B cell (primary cell): ENCODE data around the gene ANKFN1. TPM values are rescaled to one million over a fixed set of nuclear protein-coding genes. Genes with fewer than 3 reads are reported as not detected.

Experiments used
- ATAC-seq: fragments of 200-7000 bp; cut with Tn5 transposase; one replicate; pipeline ENCODE4 v1.10.0; 2021; ENCODE audit warnings: low read depth, mild to moderate bottlenecking, moderate number of reproducible peaks, moderate library complexity
- CTCF ChIA-PET: fragments of 350-600 bp; sonication (Branson Sonifier 250); formaldehyde crosslinking; loops from one replicate; lab custom pipeline; 2021; ENCODE audit warnings: antibody characterized with exemption, inconsistent platforms; lab: Charles Lee
- POLR2A ChIA-PET: fragments of 350-600 bp; sonication (Branson Sonifier 250); formaldehyde crosslinking; loops from one replicate; lab custom pipeline; 2021; ENCODE audit warnings: antibody characterized with exemption; lab: Charles Lee
- DNase-seq: peaks from one replicate; pipeline ENCODE4 v3.0.0; 2013
- H2AFZ ChIP-seq: 2 replicates; pipeline ENCODE4 v1.6.1; 2012; ENCODE audit warnings: mild to moderate bottlenecking, low read depth, low read length; ENCODE audit not compliant: insufficient read depth, poor library complexity, severe bottlenecking
- H3K27ac ChIP-seq, 2 donors: 1 replicate in 1 of 2; 2 replicates in 1 of 2; pipeline ENCODE4 v1.5.1; 2012 to 2013; ENCODE audit warnings: low read length in 2 of 2, mild to moderate bottlenecking in 2 of 2, moderate library complexity in 1 of 2
- H3K27me3 ChIP-seq, 4 experiments: fragments of 200-600 bp in 1 of 4; sonication (generic) in 1 of 4; replicated peaks in 1 of 4; 1 replicate in 2 of 4; 2 replicates in 2 of 4; pipeline versions ENCODE4 v1.6.1 to v1.7.0; 2013 to 2016; ENCODE audit warnings: low read length in 3 of 4, mild to moderate bottlenecking in 2 of 4, mixed read lengths in 1 of 4, moderate library complexity in 1 of 4; ENCODE audit not compliant: insufficient read depth in 4 of 4, control insufficient read depth in 3 of 4; ENCODE audit errors: control extremely low read depth in 1 of 4
- H3K36me3 ChIP-seq, 2 experiments: replicated peaks in 1 of 2; 1 replicate in 1 of 2; 2 replicates in 1 of 2; pipeline versions ENCODE4 v1.6.1 to v1.7.1; 2013; ENCODE audit warnings: low read length in 1 of 2; ENCODE audit not compliant: insufficient read depth in 2 of 2, control insufficient read depth in 1 of 2; ENCODE audit errors: control extremely low read depth in 1 of 2, extremely low read depth in 1 of 2
- H3K4me1 ChIP-seq, 2 donors: fragments of 200-600 bp in 1 of 2; sonication (generic) in 1 of 2; 1 replicate in 1 of 2; 2 replicates in 1 of 2; pipeline versions ENCODE4 v1.5.1 to v1.6.1; 2013 to 2017; ENCODE audit warnings: low read length in 2 of 2; ENCODE audit not compliant: control insufficient read depth in 2 of 2, insufficient read depth in 2 of 2
- H3K4me2 ChIP-seq: replicated peaks from 2 replicates; pipeline ENCODE3; 2012; ENCODE audit warnings: mild to moderate bottlenecking, low read depth, low read length; ENCODE audit not compliant: poor library complexity, severe bottlenecking
- H3K4me3 ChIP-seq, 5 experiments: fragments of 200-600 bp in 1 of 5; sonication (generic) in 1 of 5; 1 replicate in 3 of 5; 2 replicates in 2 of 5; pipeline versions ENCODE4 v1.5.1 to v1.7.0; 2011 to 2016; ENCODE audit warnings: low read length in 4 of 5, mild to moderate bottlenecking in 4 of 5, low read depth in 2 of 5, control low read depth in 1 of 5, moderate library complexity in 1 of 5; ENCODE audit not compliant: insufficient read depth in 1 of 5; ENCODE audit errors: control extremely low read depth in 1 of 5, extremely low read depth in 1 of 5
- H3K79me2 ChIP-seq: fragments of 200-600 bp; sonication (generic); one replicate; pipeline ENCODE4 v1.6.0; 2016; ENCODE audit warnings: low read length; ENCODE audit not compliant: control insufficient read depth, insufficient read depth
- H3K9ac ChIP-seq: fragments of 200-600 bp; sonication (generic); 2 replicates; pipeline ENCODE4 v1.6.1; 2017; ENCODE audit warnings: mild to moderate bottlenecking, low read length, moderate library complexity
- H3K9me3 ChIP-seq, 3 donors: one replicate each; pipeline versions ENCODE4 v1.6.1 to v1.7.1; 2013; ENCODE audit warnings: low read length in 2 of 3; ENCODE audit not compliant: control insufficient read depth in 2 of 3, insufficient read depth in 1 of 3; ENCODE audit errors: control extremely low read depth in 1 of 3
- H4K20me1 ChIP-seq: 2 replicates; pipeline ENCODE4 v1.6.0; 2012; ENCODE audit warnings: mild to moderate bottlenecking, low read length; ENCODE audit not compliant: insufficient read depth, control insufficient read depth, poor library complexity, severe bottlenecking
- H3K27ac Mint-ChIP-seq: one replicate; pipeline ENCODE4 v1.8.0; 2021; ENCODE audit warnings: mixed read lengths
- H3K27me3 Mint-ChIP-seq: one replicate; pipeline ENCODE4 v1.8.0; 2021; ENCODE audit warnings: mixed read lengths
- H3K4me1 Mint-ChIP-seq: one replicate; pipeline ENCODE4 v1.8.0; 2021; ENCODE audit warnings: mixed read lengths
- H3K4me3 Mint-ChIP-seq: one replicate; pipeline ENCODE4 v1.8.0; 2021; ENCODE audit warnings: mixed read lengths
- H3K9me3 Mint-ChIP-seq: one replicate; pipeline ENCODE4 v1.8.0; 2022; ENCODE audit warnings: mixed read lengths; ENCODE audit not compliant: insufficient read depth
- CTCF ChIP-seq: fragments of 200-600 bp; IDR thresholded peaks from one replicate; pipeline ENCODE4 v1.8.0; 2022; ENCODE audit warnings: antibody characterized with exemption, mild to moderate bottlenecking
- EZH2 ChIP-seq: IDR thresholded peaks from 2 replicates; pipeline ENCODE4 v1.6.1; 2012; ENCODE audit warnings: borderline replicate concordance, low read depth, mild to moderate bottlenecking, moderate library complexity, low read length; ENCODE audit not compliant: insufficient read depth, poor library complexity, severe bottlenecking
- WGBS: methylation state at CpG from one replicate; pipeline ENCODE4 v1.1.5; 2013; ENCODE audit warnings: missing lambda C conversion rate; ENCODE audit not compliant: insufficient coverage; 5-methylcytosine and 5-hydroxymethylcytosine counted together
- intact Hi-C: fragments of 100-400 bp; cut with micrococcal nuclease; formaldehyde crosslinking; loops from one replicate; pipeline ENCODE4 v1.10.0; 2022
- polyA plus RNA-seq: library from polyadenylated mRNA; depleted of rRNA; stranded (reverse); fragments of >200 nt; gene quantifications from 2 replicates; pipeline ENCODE4 v1.2.3, GENCODE V29; 2012
- total RNA-seq, 2 donors: library from RNA; stranded (reverse); fragments of 120-200 nt in 1 of 2; gene quantifications; 1 replicate in 1 of 2; 2 replicates in 1 of 2; pipeline versions ENCODE4 v1.2.3 to v1.2.4, GENCODE V29; 2013 to 2022

ANKFN1 gene
- total and polyA plus RNA-seq, 2 donors (not counting 1 experiment from before 2014, with no cell fraction given) = not detected

GRCh38 chr17:56432443-56432842 is 279.2 kb downstream of the ANKFN1 start:
- H3K4me1 ChIP-seq = no peaks in the 10 kb centered on the region
- DNase-seq (no peak), ATAC-seq (no peak)
- H4K20me1 ChIP-seq = no peaks in the 10 kb centered on the region
- no peak overlapping the region for H3K27ac Mint-ChIP-seq
- CTCF ChIA-PET = no interaction called here
- H3K27me3 Mint-ChIP-seq = peaks cover 19% of the 10 kb centered on the region
- no peaks in the 10 kb centered on the region for H3K79me2 ChIP-seq
- no peaks in the 10 kb centered on the region for H3K9me3 Mint-ChIP-seq
- no peak overlapping the region for H3K4me2 ChIP-seq
- no peak overlapping the region for H3K9ac ChIP-seq
- no peaks in the 10 kb centered on the region for H3K4me1 Mint-ChIP-seq
- no peaks in the 10 kb centered on the region for H3K9me3 ChIP-seq
- POLR2A ChIA-PET = interaction anchor here (0.5 kb wide), 1 partner anchor 8 kb away, joined by 3 read pairs; no protein-coding TSS in a partner anchor
- WGBS = 92% methylated on average over 4 of the region's 4 CpGs
- H3K27me3 ChIP-seq = no peaks in the 10 kb centered on the region
- intact Hi-C loops = no loop called here
- TF ChIP-seq CTCF = no peak
- no peak for TF ChIP-seq EZH2
- no peak overlapping the region for H2AFZ ChIP-seq
- no peak overlapping the region for H3K4me3 ChIP-seq
- no peak overlapping the region for H3K4me3 Mint-ChIP-seq
- H3K27ac ChIP-seq = no peak overlapping the region
- no peaks in the 10 kb centered on the region for H3K36me3 ChIP-seq

GRCh38 chr17:56434610-56435009 is 281.3 kb downstream of the ANKFN1 start:
- no peak for ATAC-seq
- H3K4me1 Mint-ChIP-seq = no peaks in the 10 kb centered on the region

More at GRCh38 chr17:56434610-56435009, 281.3 kb downstream of the ANKFN1 start:
- 77% methylated on average over 5 of the region's 10 CpGs for WGBS
- H3K9ac ChIP-seq = no peak overlapping the region
- no peak overlapping the region for H3K27ac ChIP-seq
- no peaks in the 10 kb centered on the region for H4K20me1 ChIP-seq
- no peaks in the 10 kb centered on the region for H3K4me1 ChIP-seq
- CTCF ChIA-PET = no interaction called here
- H3K36me3 ChIP-seq = no peaks in the 10 kb centered on the region
- no peaks in the 10 kb centered on the region for H3K27me3 ChIP-seq
- H3K4me2 ChIP-seq = no peak overlapping the region
- POLR2A ChIA-PET = no interaction called here
- H3K9me3 Mint-ChIP-seq = no peaks in the 10 kb centered on the region
- no peaks in the 10 kb centered on the region for H3K9me3 ChIP-seq
- no peaks in the 10 kb centered on the region for H3K79me2 ChIP-seq
- no peak for DNase-seq
- TF ChIP-seq CTCF (no peak), EZH2 (no peak)
- intact Hi-C loops = no loop called here
- no peak overlapping the region for H3K4me3 ChIP-seq
- no peak overlapping the region for H3K4me3 Mint-ChIP-seq
- no peak overlapping the region for H2AFZ ChIP-seq
- H3K27ac Mint-ChIP-seq = no peak overlapping the region
- peaks cover 19% of the 10 kb centered on the region for H3K27me3 Mint-ChIP-seq
